Ascending aorta (tissue), 2 donors: Measurements from ENCODE around the gene GAPDH. TPM values are rescaled to one million over a fixed set of nuclear protein-coding genes. Genes with fewer than 3 reads are reported as not detected.

Experiments used
- DNase-seq, 2 donors: peaks; one replicate each; pipeline ENCODE4 v3.0.0-alpha.2; 2019; ENCODE audit warnings: low spot score in 2 of 2
- H3K27ac ChIP-seq, 2 donors: fragments of 200-600 bp; sonication (generic); one replicate each; pipeline ENCODE4 v1.5.1; 2016 to 2017; ENCODE audit warnings: mild to moderate bottlenecking in 1 of 2
- H3K27me3 ChIP-seq: fragments of 200-600 bp; sonication (generic); one replicate; pipeline ENCODE4 v1.5.1; 2017
- H3K36me3 ChIP-seq, 2 donors: fragments of 200-600 bp; sonication (generic); one replicate each; pipeline ENCODE4 v1.5.1; 2016
- H3K4me1 ChIP-seq, 2 donors: fragments of 200-600 bp; sonication (generic); one replicate each; pipeline ENCODE4 v1.5.1; 2016 to 2017; ENCODE audit warnings: mild to moderate bottlenecking in 1 of 2
- H3K4me3 ChIP-seq, 2 donors: fragments of 200-600 bp; sonication (generic); one replicate each; pipeline ENCODE4 v1.5.1; 2016 to 2017; ENCODE audit warnings: mild to moderate bottlenecking in 1 of 2
- H3K9me3 ChIP-seq, 2 donors: fragments of 200-600 bp; sonication (generic); one replicate each; pipeline ENCODE4 v1.5.1; 2016
- intact Hi-C: fragments of 100-400 bp; cut with DNase I; formaldehyde crosslinking; loops from one replicate; pipeline ENCODE4 v1.15.1; 2023
- total RNA-seq: library from RNA; depleted of rRNA; stranded (reverse); fragments of >200 nt; gene quantifications from one replicate; pipeline ENCODE4 v1.1.0, GENCODE V29; 2016
- TF ChIP-seq, protein P1 (sequence below), 3 experiments: fragments of 200-600 bp in 2 of 3; fragments of 450-650 bp in 1 of 3; sonication (generic) in 2 of 3; IDR thresholded peaks; one replicate each; pipeline ENCODE4 v1.5.1; 2016 to 2019; ENCODE audit warnings: antibody characterized with exemption in 3 of 3, mild to moderate bottlenecking in 1 of 3, moderate library complexity in 1 of 3

GAPDH gene
- total RNA-seq, 1 donor from 2014 or later: 3,445 TPM

DNA sequence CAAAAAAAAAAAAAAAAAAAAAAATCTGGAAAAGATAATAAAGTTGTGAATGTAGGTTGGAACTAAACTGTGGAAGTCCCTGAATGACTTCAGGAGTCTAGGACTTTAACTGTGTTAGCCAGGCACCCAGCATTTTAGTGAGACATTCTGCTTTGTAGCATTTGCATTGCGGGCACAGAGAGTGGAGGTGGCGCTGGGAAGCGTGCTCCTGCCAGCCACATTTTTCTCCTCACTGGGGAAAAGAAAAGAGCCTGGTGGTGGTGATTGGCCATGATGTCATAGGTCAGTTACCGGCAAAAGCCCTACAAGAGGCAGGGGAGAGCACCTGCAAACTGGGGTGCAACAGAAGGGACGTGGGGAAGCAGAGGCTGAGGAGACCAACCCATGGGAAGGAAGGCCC, 9.7 kb upstream of the GAPDH start:
- Histone ChIP-seq H3K9me3 (no peaks in the 10 kb centered on the region), H3K4me3 (no peak overlapping the region), H3K36me3 (peaks cover 88 to 93% of the 10 kb centered on the region in 2 donors), H3K27me3 (no peaks in the 10 kb centered on the region), H3K4me1 (no peaks in the 10 kb centered on the region), H3K27ac (no peak overlapping the region)
- no peak for DNase-seq
- intact Hi-C loops: no loop called here
- TF ChIP-seq, protein P1, sequence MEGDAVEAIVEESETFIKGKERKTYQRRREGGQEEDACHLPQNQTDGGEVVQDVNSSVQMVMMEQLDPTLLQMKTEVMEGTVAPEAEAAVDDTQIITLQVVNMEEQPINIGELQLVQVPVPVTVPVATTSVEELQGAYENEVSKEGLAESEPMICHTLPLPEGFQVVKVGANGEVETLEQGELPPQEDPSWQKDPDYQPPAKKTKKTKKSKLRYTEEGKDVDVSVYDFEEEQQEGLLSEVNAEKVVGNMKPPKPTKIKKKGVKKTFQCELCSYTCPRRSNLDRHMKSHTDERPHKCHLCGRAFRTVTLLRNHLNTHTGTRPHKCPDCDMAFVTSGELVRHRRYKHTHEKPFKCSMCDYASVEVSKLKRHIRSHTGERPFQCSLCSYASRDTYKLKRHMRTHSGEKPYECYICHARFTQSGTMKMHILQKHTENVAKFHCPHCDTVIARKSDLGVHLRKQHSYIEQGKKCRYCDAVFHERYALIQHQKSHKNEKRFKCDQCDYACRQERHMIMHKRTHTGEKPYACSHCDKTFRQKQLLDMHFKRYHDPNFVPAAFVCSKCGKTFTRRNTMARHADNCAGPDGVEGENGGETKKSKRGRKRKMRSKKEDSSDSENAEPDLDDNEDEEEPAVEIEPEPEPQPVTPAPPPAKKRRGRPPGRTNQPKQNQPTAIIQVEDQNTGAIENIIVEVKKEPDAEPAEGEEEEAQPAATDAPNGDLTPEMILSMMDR (IDR thresholded peaks at IDR 0.05): no peak

DNA sequence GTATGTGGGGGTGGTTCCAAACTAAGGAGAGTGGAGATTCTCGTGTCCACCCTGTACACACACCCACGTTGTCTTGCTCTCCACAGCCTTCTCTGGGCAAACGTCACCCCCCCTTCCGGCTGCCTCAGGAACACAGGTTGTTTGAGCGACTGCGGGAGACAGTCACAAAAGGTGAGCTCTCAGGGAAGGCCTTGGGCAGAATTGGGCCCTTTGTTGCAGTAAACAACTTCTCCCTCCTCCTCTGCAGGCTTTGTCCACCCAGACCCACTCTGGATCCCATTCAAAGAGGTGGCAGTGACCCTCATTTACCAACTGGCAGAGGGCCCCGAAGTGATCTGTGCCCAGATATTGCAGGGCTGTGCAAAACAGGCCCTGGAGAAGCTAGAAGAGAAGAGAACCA, 8.1 kb upstream of the GAPDH start:
- Histone ChIP-seq H3K36me3 (peaks cover 89 to 96% of the 10 kb centered on the region in 2 donors), H3K27me3 (no peaks in the 10 kb centered on the region), H3K9me3 (no peaks in the 10 kb centered on the region), H3K4me3 (no peak overlapping the region), H3K4me1 (no peaks in the 10 kb centered on the region), H3K27ac (no peak overlapping the region)
- intact Hi-C loops: no loop called here
- TF ChIP-seq, protein P1 (IDR thresholded peaks at IDR 0.05): no peak
- DNase-seq: no peak

DNA sequence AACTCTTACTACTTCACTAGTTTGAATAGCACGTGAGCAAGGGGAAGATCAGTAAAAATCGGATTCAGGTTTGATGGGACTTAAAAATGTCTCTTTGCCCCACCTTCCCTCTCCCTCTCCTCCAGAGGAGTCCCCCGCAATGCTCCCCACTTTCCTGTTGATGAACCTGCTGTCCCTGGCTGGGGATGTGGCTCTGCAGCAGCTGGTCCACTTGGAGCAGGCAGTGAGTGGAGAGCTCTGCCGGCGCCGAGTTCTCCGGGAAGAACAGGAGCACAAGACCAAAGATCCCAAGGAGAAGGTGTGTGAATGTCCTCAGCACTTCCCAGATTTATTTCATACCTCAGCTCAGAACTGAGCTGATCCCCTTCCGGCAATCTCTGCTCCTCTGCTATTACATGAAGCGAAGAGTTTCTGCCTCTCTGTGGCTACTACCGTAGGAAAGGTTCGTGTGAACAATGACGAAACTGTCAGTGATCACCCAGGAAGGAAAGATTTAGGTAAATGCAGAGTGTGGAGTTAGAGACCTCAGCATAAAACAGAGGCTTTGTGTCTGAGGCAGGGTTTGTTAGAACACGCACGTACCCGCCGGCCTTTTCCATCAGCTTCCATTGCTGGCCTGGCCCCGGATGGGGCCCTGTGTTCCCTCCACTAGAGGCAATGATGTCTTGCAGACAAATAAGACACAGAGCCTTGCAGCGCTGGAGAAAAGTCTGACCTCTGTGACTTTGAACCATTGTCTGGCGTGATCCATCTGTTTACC, 7.4 kb upstream of the GAPDH start:
- TF ChIP-seq, protein P1 (IDR thresholded peaks at IDR 0.05): no peak
- no peak for DNase-seq
- H3K9me3 ChIP-seq: no peaks in the 10 kb centered on the region
- peaks cover 0 to under 1% of the 10 kb centered on the region in 2 donors for H3K4me1 ChIP-seq
- intact Hi-C loops: no loop called here
- no peaks in the 10 kb centered on the region for H3K27me3 ChIP-seq
- H3K36me3 ChIP-seq: peaks cover 81 to 89% of the 10 kb centered on the region in 2 donors
- no peak overlapping the region for H3K27ac ChIP-seq
- no peak overlapping the region for H3K4me3 ChIP-seq

DNA sequence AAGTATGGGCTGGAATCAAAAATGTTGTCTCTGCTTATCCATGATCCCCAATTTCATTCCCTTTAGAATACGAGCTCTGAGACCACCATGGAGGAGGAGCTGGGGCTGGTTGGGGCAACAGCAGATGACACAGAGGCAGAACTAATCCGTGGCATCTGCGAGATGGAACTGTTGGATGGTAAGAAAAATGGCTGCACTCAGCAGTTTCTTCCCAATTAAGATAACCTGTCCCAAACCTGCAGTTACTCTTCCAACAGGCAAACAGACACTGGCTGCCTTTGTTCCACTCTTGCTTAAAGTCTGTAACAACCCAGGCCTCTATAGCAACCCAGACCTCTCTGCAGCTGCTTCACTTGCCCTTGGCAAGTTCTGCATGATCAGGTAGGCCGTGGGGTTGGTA, 6.6 kb upstream of the GAPDH start:
- peaks cover 74 to 82% of the 10 kb centered on the region in 2 donors for H3K36me3 ChIP-seq
- H3K27me3 ChIP-seq: no peaks in the 10 kb centered on the region
- intact Hi-C loops: no loop called here
- H3K9me3 ChIP-seq: no peaks in the 10 kb centered on the region
- no peak overlapping the region for H3K27ac ChIP-seq
- TF ChIP-seq, protein P1 (IDR thresholded peaks at IDR 0.05): no peak
- H3K4me3 ChIP-seq: no peak overlapping the region
- peaks cover 3 to 8% of the 10 kb centered on the region in 2 donors for H3K4me1 ChIP-seq
- no peak for DNase-seq

DNA sequence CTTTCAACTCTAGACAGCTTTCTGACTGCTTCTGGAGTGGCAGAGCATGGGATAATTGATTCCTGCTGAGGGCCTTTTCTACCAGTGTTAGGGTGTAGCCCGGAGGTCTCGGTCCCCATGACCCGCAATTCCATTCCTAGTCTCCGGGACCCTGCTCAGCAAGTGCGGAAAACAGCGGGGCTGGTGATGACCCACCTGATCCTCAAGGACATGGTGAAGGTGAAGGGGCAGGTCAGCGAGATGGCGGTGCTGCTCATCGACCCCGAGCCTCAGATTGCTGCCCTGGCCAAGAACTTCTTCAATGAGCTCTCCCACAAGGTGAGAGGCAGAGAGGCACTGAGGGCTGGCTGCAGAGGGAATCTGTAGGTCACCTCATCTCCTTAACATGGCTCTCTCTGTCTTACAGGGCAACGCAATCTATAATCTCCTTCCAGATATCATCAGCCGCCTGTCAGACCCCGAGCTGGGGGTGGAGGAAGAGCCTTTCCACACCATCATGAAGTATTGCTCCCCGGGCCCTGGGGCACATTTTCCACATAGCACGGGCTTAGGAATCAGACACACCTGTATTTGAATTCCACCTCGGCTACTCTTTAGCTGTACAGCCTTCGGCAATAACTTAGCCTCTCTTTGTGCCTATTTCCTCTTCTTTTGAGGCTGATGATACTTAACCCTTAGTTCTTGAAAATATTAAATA, 5.6 kb upstream of the GAPDH start:
- Histone ChIP-seq H3K9me3 (no peaks in the 10 kb centered on the region), H3K27me3 (no peaks in the 10 kb centered on the region), H3K4me1 (peaks cover 3 to 12% of the 10 kb centered on the region in 2 donors), H3K36me3 (peaks cover 66 to 73% of the 10 kb centered on the region in 2 donors), H3K27ac (no peak overlapping the region), H3K4me3 (no peak overlapping the region)
- intact Hi-C loops: no loop called here
- DNase-seq: no peak
- TF ChIP-seq, protein P1 (IDR thresholded peaks at IDR 0.05): no peak
